H1 (cell line): ENCODE measurements around the gene SLC39A11. TPM values are rescaled to one million over a fixed set of nuclear protein-coding genes. Genes with fewer than 3 reads are reported as not detected.

ENCODE experiments used
- CTCF ChIA-PET: fragments of 300-600 bp; sonication (Branson Sonifier 250); formaldehyde crosslinking; loops from one replicate; lab custom pipeline; 2021; ENCODE audit not compliant: partially characterized antibody; lab: Charles Lee
- POLR2A ChIA-PET: fragments of 300-600 bp; sonication (Branson Sonifier 250); formaldehyde crosslinking; loops from one replicate; lab custom pipeline; 2021; ENCODE audit warnings: inconsistent platforms; ENCODE audit not compliant: partially characterized antibody; lab: Charles Lee
- DNase-seq, 2 experiments: peaks; one replicate each; pipeline versions ENCODE4 v3.0.0 to v3.0.0-alpha.2; 2010 to 2022; ENCODE audit warnings: low spot score in 2 of 2, low read depth in 1 of 2, mixed read lengths in 1 of 2
- FAIRE-seq: peaks from 2 replicates; lab custom pipeline; 2011; peaks lifted over from hg19 to GRCh38; lab: Jason Lieb, UNC
- H2AFZ ChIP-seq: 2 replicates; pipeline ENCODE4 v1.8.1; 2012; ENCODE audit warnings: low read length, inconsistent platforms
- H2AK5ac ChIP-seq: 2 replicates; pipeline ENCODE4 v1.6.1; 2013; ENCODE audit warnings: low read depth, low read length
- H2BK120ac ChIP-seq: replicated peaks from 2 replicates; pipeline ENCODE3; 2013; ENCODE audit warnings: low read depth, low read length, inconsistent platforms
- H2BK12ac ChIP-seq: 2 replicates; pipeline ENCODE4 v1.6.1; 2013; ENCODE audit warnings: low read depth, low read length
- H2BK15ac ChIP-seq: 2 replicates; pipeline ENCODE4 v1.6.1; 2013; ENCODE audit warnings: low read length
- H2BK20ac ChIP-seq: 2 replicates; pipeline ENCODE4 v1.6.1; 2013; ENCODE audit warnings: low read length
- H2BK5ac ChIP-seq: 2 replicates; pipeline ENCODE4 v1.6.1; 2013; ENCODE audit warnings: low read depth, low read length
- H3K14ac ChIP-seq: 2 replicates; pipeline ENCODE4 v1.6.1; 2013; ENCODE audit warnings: inconsistent platforms; ENCODE audit not compliant: insufficient read length
- H3K18ac ChIP-seq: 2 replicates; pipeline ENCODE4 v1.6.1; 2013; ENCODE audit warnings: low read length; ENCODE audit errors: extremely low read depth
- H3K23ac ChIP-seq: 2 replicates; pipeline ENCODE4 v1.6.1; 2013; ENCODE audit warnings: inconsistent platforms; ENCODE audit not compliant: insufficient read length
- H3K23me2 ChIP-seq: 2 replicates; pipeline ENCODE4 v1.6.1; 2013; ENCODE audit warnings: low read depth, low read length
- H3K27ac ChIP-seq: 2 replicates; pipeline ENCODE4 v1.6.1; 2011; ENCODE audit warnings: low read depth, low read length, inconsistent platforms
- H3K27me3 ChIP-seq, 4 experiments: replicated peaks in 1 of 4; 1 replicate in 1 of 4; 2 replicates in 3 of 4; pipeline versions ENCODE4 v1.6.1 to v1.8.1; 2011 to 2013; ENCODE audit warnings: low read length in 3 of 4, mild to moderate bottlenecking in 3 of 4, inconsistent platforms in 2 of 4, mixed read lengths in 2 of 4, moderate library complexity in 1 of 4; ENCODE audit not compliant: control insufficient read depth in 3 of 4, insufficient read depth in 3 of 4; ENCODE audit errors: extremely low read depth in 1 of 4
- H3K36me3 ChIP-seq, 4 experiments: 2 replicates each; pipeline versions ENCODE4 v1.6.1 to v1.8.1; 2011 to 2013; ENCODE audit warnings: mild to moderate bottlenecking in 4 of 4, low read length in 3 of 4, moderate library complexity in 2 of 4, control low read depth in 1 of 4, inconsistent platforms in 1 of 4; ENCODE audit not compliant: insufficient read depth in 4 of 4, control insufficient read depth in 2 of 4
- H3K4ac ChIP-seq: replicated peaks from 2 replicates; pipeline ENCODE3; 2013; ENCODE audit warnings: low read length, low read depth, mixed read lengths, inconsistent platforms; ENCODE audit not compliant: insufficient read length
- H3K4me1 ChIP-seq, 4 experiments: replicated peaks in 1 of 4; 1 replicate in 1 of 4; 2 replicates in 3 of 4; pipeline versions ENCODE4 v1.6.1 to v1.8.1; 2011 to 2013; ENCODE audit warnings: low read length in 3 of 4, inconsistent platforms in 2 of 4, mixed read lengths in 1 of 4; ENCODE audit not compliant: insufficient read depth in 4 of 4, control insufficient read depth in 3 of 4
- H3K4me2 ChIP-seq, 2 experiments: 2 replicates each; pipeline versions ENCODE4 v1.6.1 to v1.8.1; 2011 to 2013; ENCODE audit warnings: low read depth in 2 of 2, low read length in 2 of 2, control low read depth in 1 of 2, inconsistent platforms in 1 of 2, mild to moderate bottlenecking in 1 of 2; ENCODE audit not compliant: insufficient read depth in 1 of 2
- H3K4me3 ChIP-seq, 4 experiments: fragments of 200-600, 300-600 bp in 1 of 4; sonication (generic), shearing (Covaris generic), sonication (Bioruptor Twin) in 1 of 4; 2 replicates each; pipeline versions ENCODE4 v1.5.1 to v1.8.1; 2011 to 2016; ENCODE audit warnings: low read length in 4 of 4, low read depth in 3 of 4, control low read depth in 2 of 4, inconsistent platforms in 2 of 4, mild to moderate bottlenecking in 2 of 4, mixed read lengths in 1 of 4, moderate library complexity in 1 of 4; ENCODE audit not compliant: insufficient read depth in 2 of 4; ENCODE audit errors: extremely low read depth in 1 of 4
- H3K56ac ChIP-seq: replicated peaks from 2 replicates; pipeline ENCODE3; 2013; ENCODE audit warnings: low read depth, mild to moderate bottlenecking, mixed read lengths, low read length, inconsistent platforms; ENCODE audit not compliant: insufficient read length
- H3K79me1 ChIP-seq: 2 replicates; pipeline ENCODE4 v1.6.1; 2013; ENCODE audit warnings: low read depth, low read length, control low read depth
- H3K79me2 ChIP-seq, 2 experiments: 2 replicates each; pipeline versions ENCODE4 v1.6.1 to v1.8.1; 2012 to 2013; ENCODE audit warnings: low read length in 2 of 2, mild to moderate bottlenecking in 2 of 2, inconsistent platforms in 1 of 2; ENCODE audit not compliant: insufficient read depth in 2 of 2, control insufficient read depth in 1 of 2
- H3K9ac ChIP-seq, 4 experiments: replicated peaks in 1 of 4; 1 replicate in 1 of 4; 2 replicates in 3 of 4; pipeline versions ENCODE4 v1.6.1 to v1.8.1; 2011 to 2013; ENCODE audit warnings: low read depth in 3 of 4, low read length in 3 of 4, control low read depth in 2 of 4, mild to moderate bottlenecking in 2 of 4, moderate library complexity in 2 of 4, inconsistent platforms in 1 of 4; ENCODE audit errors: extremely low read depth in 1 of 4
- H3K9me3 ChIP-seq, 2 experiments: 2 replicates each; pipeline versions ENCODE4 v1.6.1 to v1.8.1; 2012 to 2013; ENCODE audit warnings: mild to moderate bottlenecking in 2 of 2, moderate library complexity in 2 of 2, control low read depth in 1 of 2, inconsistent platforms in 1 of 2, low read depth in 1 of 2, low read length in 1 of 2, mixed read lengths in 1 of 2; ENCODE audit not compliant: insufficient read depth in 2 of 2
- H4K20me1 ChIP-seq, 2 experiments: replicated peaks in 1 of 2; 2 replicates each; pipeline versions ENCODE3 to v1.8.1; 2011 to 2013; ENCODE audit warnings: inconsistent platforms in 2 of 2, low read length in 2 of 2, mild to moderate bottlenecking in 1 of 2; ENCODE audit not compliant: insufficient read depth in 2 of 2, control insufficient read depth in 1 of 2
- H4K5ac ChIP-seq: 2 replicates; pipeline ENCODE4 v1.6.1; 2013; ENCODE audit warnings: low read length, low read depth, mixed read lengths, inconsistent platforms; ENCODE audit not compliant: insufficient read length
- H4K8ac ChIP-seq: 2 replicates; pipeline ENCODE4 v1.8.0; 2013; ENCODE audit warnings: mild to moderate bottlenecking, moderate library complexity, low read length, inconsistent platforms; ENCODE audit not compliant: insufficient read depth; ENCODE audit errors: extremely low read depth
- H4K91ac ChIP-seq: replicated peaks from 2 replicates; pipeline ENCODE3; 2013; ENCODE audit warnings: low read length, mixed read lengths, inconsistent platforms; ENCODE audit not compliant: insufficient read length
- E2F6 ChIP-seq: IDR thresholded peaks from 2 replicates; pipeline ENCODE4 v1.6.1; 2012; ENCODE audit warnings: inconsistent platforms
- RAD21 ChIP-seq, 2 experiments: IDR thresholded peaks in 1 of 2; conservative IDR thresholded peaks in 1 of 2; 2 replicates each; pipeline ENCODE4 v1.6.1; 2011; ENCODE audit warnings: low read depth in 2 of 2, low read length in 2 of 2, improper control_type of control experiment in 1 of 2, inconsistent platforms in 1 of 2, mild to moderate bottlenecking in 1 of 2, moderate library complexity in 1 of 2
- SP2 ChIP-seq: IDR thresholded peaks from 2 replicates; pipeline ENCODE4 v1.6.1; 2012; ENCODE audit warnings: mild to moderate bottlenecking, low read length, inconsistent platforms
- WGBS, 2 experiments: shearing (Covaris generic) in 1 of 2; methylation state at CpG; one replicate each; pipeline versions ENCODE4 v1.1.6 to v1.1.7; 2013 to 2015; ENCODE audit warnings: low lambda C conversion rate in 2 of 2, mixed read lengths in 2 of 2, inconsistent platforms in 1 of 2, low coverage in 1 of 2, missing lambda C conversion rate in 1 of 2; ENCODE audit not compliant: insufficient replicate concordance in 2 of 2, insufficient coverage in 1 of 2, insufficient read length in 1 of 2; ENCODE audit errors: extremely low coverage in 1 of 2, missing lambda C conversion rate in 1 of 2; 5-methylcytosine and 5-hydroxymethylcytosine counted together
- polyA plus RNA-seq, 7 experiments: library from polyadenylated mRNA; depleted of rRNA in 3 of 7; stranded (reverse) in 5 of 7; unstranded in 2 of 7; fragments of >200 nt in 5 of 7; fragments of 200-250 nt in 2 of 7; gene quantifications; 1 replicate in 5 of 7; 2 replicates in 1 of 7; 4 replicates in 1 of 7; pipeline versions ENCODE4 v1.2.1 to v1.2.3, GENCODE V29; 2011 to 2013; ENCODE audit warnings: missing spikeins in 2 of 7, mixed read lengths in 2 of 7
- total RNA-seq: library from RNA; stranded (reverse); fragmentation: NEBNext Ultra II Directional; extraction: Animal tissue kit (Norgen Biotek cat#: 25700); gene quantifications from 2 replicates; pipeline ENCODE4 v1.2.1, GENCODE V29; 2021
- TF ChIP-seq, protein P1 (sequence below): IDR thresholded peaks from 2 replicates; pipeline ENCODE4 v1.6.1; 2011; ENCODE audit warnings: low read length, improper control_type of control experiment

The SLC39A11 gene
- total and polyA plus RNA-seq, 2 of the 8 experiments (the other 6 are each of a cell fraction or from before 2014, with no cell fraction given) = 12.2 to 19.6 TPM

DNA sequence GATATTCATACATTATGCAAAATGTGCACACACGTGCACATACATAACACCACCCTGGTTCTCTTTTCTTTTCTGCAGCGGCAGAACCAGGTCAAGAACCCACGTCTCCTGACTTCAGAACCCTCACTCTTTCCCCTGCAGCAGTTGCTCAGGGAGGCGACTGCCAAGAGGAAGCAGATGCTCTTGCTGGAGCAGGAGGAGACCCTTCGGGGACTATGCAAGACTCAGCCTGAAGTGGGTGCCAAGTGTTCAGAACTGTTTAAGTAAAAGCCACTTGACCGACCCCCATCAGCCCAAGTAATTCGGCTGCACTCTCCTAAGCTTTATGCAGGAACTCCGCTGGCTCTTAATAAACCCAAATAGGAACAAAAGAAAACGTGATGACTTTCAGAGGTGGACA is 193.8 kb downstream of the SLC39A11 start:
- no peak overlapping the region for H2AFZ ChIP-seq
- no peak overlapping the region for H3K27ac ChIP-seq
- CTCF ChIA-PET = no interaction called here
- no peak overlapping the region for H2BK120ac ChIP-seq
- no peak overlapping the region for H3K4me2 ChIP-seq
- no peak overlapping the region for H3K4ac ChIP-seq
- 89% methylated on average over 9 of the region's 9 CpGs; no CpG with 5 or more reads in 1 of the 2 experiments for WGBS, 2 experiments
- POLR2A ChIA-PET = no interaction called here
- H3K23ac ChIP-seq = no peak overlapping the region
- H2BK20ac ChIP-seq = no peak overlapping the region
- H4K20me1 ChIP-seq = no peaks in the 10 kb centered on the region
- no peak overlapping the region for H3K56ac ChIP-seq
- no peak for DNase-seq
- no peaks in the 10 kb centered on the region for H3K79me1 ChIP-seq
- no peak overlapping the region for H3K4me3 ChIP-seq
- no peaks in the 10 kb centered on the region for H3K27me3 ChIP-seq
- no peak overlapping the region for H2BK15ac ChIP-seq
- no peak overlapping the region; the same call in 1 of the 2 replicates for H4K8ac ChIP-seq
- peaks cover 0 to 6% (median 0%) of the 10 kb centered on the region in 4 experiments; a peak in 1 of 7 replicates for H3K4me1 ChIP-seq
- no peak overlapping the region for H4K5ac ChIP-seq
- H3K79me2 ChIP-seq = no peaks in the 10 kb centered on the region
- TF ChIP-seq RAD21 (IDR thresholded peaks at IDR 0.05 in 1 of 2, conservative IDR thresholded peaks at IDR 0.05 in 1 of 2; ENCODE audit: low read depth in 2 of 2, low read length in 2 of 2) (no peak), SP2 (no peak), E2F6 (no peak)
- TF ChIP-seq, protein P1, sequence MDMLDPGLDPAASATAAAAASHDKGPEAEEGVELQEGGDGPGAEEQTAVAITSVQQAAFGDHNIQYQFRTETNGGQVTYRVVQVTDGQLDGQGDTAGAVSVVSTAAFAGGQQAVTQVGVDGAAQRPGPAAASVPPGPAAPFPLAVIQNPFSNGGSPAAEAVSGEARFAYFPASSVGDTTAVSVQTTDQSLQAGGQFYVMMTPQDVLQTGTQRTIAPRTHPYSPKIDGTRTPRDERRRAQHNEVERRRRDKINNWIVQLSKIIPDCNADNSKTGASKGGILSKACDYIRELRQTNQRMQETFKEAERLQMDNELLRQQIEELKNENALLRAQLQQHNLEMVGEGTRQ = no peak
- no peak overlapping the region for H2BK12ac ChIP-seq
- no peak overlapping the region for H3K14ac ChIP-seq
- H2AK5ac ChIP-seq = no peak overlapping the region
- no peaks in the 10 kb centered on the region for H3K9me3 ChIP-seq
- no peak overlapping the region for H3K18ac ChIP-seq
- no peak overlapping the region for H2BK5ac ChIP-seq
- no peak overlapping the region for H4K91ac ChIP-seq
- no peak for FAIRE-seq
- no peaks in the 10 kb centered on the region for H3K23me2 ChIP-seq
- H3K36me3 ChIP-seq = no peaks in the 10 kb centered on the region
- no peak overlapping the region for H3K9ac ChIP-seq
